ENCODE measurements around the gene COMMD7.

The COMMD7 gene

DNA sequence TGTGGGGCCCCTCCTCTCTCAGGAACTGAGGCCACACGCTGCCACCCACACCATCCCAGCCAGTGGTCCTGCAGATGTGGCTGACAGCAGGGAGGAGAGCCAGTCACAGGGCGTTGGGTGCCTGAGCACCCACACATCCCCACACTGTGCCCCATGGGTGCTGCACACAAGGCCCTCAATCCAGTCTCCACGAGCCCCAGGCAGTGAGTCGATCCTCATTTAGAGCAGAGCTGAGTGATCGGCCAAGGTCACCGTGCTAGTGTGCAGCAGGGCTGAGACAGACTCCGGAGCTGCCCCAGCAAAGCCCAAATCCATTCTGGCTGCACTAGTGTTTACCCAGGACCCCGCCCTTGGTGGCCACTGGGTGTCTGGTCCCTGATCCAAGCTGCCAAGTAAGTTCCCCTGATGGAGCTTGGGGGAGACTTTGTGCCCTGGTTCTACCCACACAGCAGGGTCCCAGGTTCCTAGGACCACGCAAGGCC is 78.5 kb downstream of the COMMD7 start:
- no peak overlapping the region for H3K4me3 ChIP-seq (ENCODE audit: low read length)
- DNase-seq (ENCODE audit: low read depth): no peak
- TF ChIP-seq CTCF (conservative IDR thresholded peaks at IDR 0.05; ENCODE audit: low read length): no peak

GRCh38 chr20:32664012-32664677 is 79.1 kb downstream of the COMMD7 start:
- TF ChIP-seq CTCF (conservative IDR thresholded peaks at IDR 0.05; ENCODE audit: low read length): no peak
- DNase-seq (ENCODE audit: low read depth): no peak

DNA sequence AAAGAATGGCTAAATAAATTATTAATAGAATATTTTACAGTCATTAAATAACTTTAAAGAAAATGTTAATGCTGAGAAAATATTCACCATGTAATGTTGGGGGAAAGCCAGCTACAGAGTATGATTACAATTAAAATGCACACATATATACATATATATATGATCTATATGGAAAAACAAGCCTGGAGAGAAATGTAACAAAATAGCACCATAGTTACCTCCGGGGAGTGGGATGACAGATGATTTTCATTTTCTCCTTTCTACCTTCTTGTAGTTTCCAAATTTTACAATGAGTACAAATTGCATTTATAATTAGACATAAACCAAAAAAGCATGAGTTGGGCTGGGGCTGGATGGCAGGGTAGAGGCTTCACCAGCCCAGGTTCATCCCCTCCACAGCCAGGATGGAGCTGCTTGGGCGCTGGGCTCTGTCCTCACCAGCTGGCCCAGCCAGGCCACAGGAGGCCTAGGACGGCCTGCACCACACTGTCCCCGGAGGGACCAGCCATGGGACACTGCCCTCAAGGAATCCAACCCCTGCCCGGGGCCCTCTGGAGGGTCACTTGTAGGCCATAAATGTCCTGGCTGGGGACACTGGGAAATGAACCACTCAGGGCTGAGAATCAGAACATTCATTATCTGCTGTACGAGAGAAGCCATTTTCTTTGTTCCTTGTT is 79.8 kb downstream of the COMMD7 start:
- H3K4me3 ChIP-seq (ENCODE audit: low read length): no peak overlapping the region

More at GRCh38 chr20:32664012-32664677, 79.1 kb downstream of the COMMD7 start:
- H3K4me3 ChIP-seq (ENCODE audit: low read length): no peak overlapping the region

GRCh38 chr20:32661820-32662528 is 81.3 kb downstream of the COMMD7 start:
- DNase-seq (ENCODE audit: low read depth): no peak
- no peak for TF ChIP-seq CTCF (conservative IDR thresholded peaks at IDR 0.05; ENCODE audit: low read length)
- no peak overlapping the region for H3K4me3 ChIP-seq (ENCODE audit: low read length)

More for the DNA sequence above, 79.8 kb downstream of the COMMD7 start:
- no peak for TF ChIP-seq CTCF (conservative IDR thresholded peaks at IDR 0.05; ENCODE audit: low read length)
- no peak for DNase-seq (ENCODE audit: low read depth)

DNA sequence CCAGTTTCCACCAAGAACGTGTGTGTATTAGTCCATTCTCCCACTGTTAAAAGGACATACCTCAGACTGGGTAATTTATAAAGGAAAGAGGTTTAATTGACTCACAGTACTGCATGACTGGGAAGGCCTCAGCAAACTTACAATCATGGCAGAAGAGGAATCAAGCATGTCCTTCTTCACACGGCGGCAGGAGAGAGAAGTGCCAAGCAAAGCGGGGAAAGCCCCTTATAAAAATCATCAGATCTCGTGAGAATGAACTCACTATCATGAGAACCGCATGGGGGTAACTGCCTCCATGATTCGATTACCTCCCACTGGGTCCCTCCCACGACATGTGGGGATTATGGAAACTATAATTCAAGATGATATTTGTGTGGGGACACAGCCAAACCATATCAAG is 82.6 kb downstream of the COMMD7 start:
- no peak overlapping the region for H3K4me3 ChIP-seq (ENCODE audit: low read length)
- no peak for DNase-seq (ENCODE audit: low read depth)
- TF ChIP-seq CTCF (conservative IDR thresholded peaks at IDR 0.05; ENCODE audit: low read length): no peak

- TF ChIP-seq CTCF (conservative IDR thresholded peaks at IDR 0.05; ENCODE audit: low read length): no peak
- DNase-seq (ENCODE audit: low read depth): no peak
- H3K4me3 ChIP-seq (ENCODE audit: low read length): no peak overlapping the region
Measured at GRCh38 chr20:32656827-32657226, 86.4 kb downstream of the COMMD7 start.

Data from AG10803 (cell line).